GM18511 (cell line): ENCODE results near the gene GALNT9.
"Not testable (repeated sequence)": the region's sequence is repeated elsewhere in the genome, so short reads cannot be mapped to it uniquely, and the experiment has no call there.

ENCODE experiments used
- ATAC-seq: cut with Tn5 transposase; IDR thresholded peaks from one replicate; pipeline ENCODE4 v1.9.1; 2021; ENCODE audit warnings: mild to moderate bottlenecking, moderate library complexity; ENCODE audit not compliant: unreplicated experiment

Gene GALNT9

DNA sequence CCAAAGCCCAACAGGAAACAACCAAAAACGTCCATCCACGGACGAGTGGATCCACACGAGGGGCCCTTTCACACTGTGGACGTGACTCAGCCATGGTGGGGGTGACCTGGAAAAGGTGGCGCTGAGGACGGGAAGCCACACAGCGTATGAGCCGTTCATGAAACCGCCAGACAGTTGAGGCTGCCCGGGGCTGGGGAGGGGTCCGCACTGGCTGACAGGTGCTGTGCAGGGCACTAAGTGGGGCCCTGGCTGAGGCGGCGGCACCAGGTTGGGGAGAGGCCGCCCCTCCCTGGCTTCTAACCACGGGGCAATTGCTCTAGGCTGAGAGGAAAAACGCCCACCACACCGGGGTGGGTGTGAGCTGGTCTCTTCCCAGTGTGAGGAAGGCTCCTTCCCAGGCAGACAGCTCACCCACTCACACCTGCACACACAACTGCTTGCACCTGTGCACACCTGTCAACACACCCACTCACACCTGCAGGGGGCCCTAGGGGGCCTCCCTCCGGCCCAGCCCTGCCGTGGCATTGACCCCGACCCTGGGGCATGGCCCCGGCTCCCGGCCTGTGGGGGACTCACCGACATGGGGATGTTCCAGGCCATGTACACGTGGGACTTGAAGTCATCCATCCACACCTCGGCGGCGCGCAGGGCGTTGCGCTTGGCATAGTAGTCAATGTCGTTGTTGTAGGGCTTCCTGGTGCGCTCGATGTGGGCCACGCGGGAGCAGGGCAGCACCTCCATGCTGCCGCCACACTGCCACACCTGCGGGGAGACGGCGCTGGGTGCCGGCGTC is 126.3 kb downstream of the GALNT9 start:
- no peak for ATAC-seq

DNA sequence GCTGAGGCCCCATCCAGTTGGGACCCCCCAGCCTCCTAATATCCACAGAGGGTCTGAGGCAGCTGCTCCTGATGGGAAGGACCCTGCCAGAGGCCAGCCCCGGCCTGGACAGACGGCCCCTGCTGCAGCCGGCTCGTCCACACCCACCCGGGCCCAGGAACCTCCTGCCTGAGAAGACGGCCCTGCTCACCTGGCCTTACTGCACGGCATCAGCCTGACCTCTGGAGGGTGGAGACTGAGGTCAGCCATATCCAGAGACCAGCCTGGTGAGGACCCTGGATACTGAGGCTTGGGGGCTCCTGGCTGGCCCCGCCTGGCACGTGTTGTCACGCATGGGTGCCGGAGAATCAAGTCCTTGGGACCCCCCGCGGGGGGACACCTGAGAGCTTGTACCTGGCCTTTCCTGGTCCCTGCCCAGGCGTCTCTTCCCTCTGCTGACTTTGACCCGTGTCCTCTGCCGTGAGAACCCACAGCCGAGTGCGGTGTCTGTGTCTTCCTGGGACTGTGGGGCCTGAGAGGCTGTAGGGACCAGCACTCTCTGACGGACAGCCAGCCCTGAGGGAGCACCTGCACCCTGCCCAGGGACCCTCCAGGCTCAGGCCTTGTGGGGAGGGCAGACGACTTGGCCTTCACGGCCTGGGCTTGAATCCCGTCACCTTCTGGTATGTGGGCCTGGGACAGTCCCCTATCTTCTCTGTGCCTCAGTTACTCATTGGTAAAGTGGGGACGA is 127.8 kb downstream of the GALNT9 start:
- ATAC-seq = no peak

DNA sequence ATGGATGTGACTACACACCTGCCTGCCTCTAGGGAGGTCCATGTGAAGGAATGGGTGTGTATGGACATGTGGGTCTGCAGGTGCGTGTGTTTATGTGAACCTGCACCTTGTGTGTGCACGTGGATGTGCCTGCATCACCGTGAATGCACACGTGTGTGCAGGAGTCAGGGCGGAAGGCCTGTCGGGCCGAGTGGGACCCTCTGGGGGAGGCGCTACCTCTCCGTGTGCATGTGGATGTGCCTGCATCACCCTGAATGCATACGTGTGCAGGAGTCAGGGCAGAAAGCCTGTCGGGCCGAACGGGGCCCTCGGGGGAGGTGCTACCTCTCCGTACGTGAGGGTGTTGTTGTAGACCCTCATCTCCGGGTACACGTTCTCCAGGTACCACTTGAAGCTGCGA is 128.6 kb downstream of the GALNT9 start:
- ATAC-seq = no peak

DNA sequence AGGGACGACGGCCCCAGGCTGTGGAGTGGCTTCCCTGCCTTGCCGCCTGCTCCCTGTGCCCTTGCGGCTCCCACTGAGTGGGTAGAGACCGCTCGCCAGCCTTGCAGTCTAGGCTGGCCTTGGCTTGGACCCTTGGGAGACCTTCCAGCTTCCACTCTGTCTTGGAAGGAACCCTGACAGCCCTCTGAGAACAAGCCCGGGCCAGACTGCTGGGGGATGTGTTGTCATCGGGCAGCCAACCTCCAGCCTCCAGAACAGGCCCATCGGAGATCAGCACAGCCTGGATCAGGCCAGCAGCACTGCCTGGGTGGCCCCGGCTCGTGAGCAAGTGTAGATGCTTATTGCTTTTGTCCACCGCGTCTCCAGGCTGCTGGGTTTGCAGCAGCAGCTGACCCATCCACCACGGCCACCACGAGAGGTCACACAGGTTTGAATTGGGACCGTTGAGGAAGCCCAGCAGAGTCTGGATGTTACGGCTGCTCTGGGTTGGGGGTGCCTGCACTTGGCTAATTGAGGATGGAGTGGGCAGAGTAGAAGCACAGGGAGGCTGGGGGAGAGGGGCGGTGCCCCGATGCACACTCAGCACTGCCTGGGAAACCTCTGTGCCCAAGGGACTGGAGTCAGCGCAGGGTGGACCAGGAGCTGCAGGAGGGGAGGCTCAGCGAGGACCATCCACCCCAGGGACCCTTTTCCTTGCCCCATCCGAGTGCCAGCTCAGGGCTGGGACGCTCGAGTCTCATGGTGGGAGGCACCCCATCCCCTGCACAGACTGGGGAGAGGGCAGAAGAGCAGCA is 129.7 kb downstream of the GALNT9 start:
- no peak for ATAC-seq

DNA sequence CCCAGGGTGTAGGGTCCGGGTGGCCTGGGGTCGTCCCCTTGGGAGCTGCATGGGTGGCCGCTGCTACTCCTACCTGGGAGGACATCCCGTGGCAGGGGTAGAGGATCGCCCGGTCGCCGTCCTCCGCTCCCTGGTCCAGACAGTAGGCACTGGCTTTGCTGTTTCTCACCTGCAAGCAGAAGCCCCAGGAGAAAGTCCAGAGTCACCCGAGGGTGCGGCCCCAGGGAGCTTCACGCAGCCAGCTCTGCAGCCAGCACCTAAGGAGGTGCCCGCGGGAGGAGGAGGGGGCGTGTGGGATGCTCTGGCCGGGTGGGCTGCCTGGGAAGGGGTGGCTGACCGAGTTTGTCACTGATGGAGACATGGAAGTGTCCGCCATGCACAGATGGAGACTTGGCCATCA is 130.3 kb downstream of the GALNT9 start:
- no peak for ATAC-seq

DNA sequence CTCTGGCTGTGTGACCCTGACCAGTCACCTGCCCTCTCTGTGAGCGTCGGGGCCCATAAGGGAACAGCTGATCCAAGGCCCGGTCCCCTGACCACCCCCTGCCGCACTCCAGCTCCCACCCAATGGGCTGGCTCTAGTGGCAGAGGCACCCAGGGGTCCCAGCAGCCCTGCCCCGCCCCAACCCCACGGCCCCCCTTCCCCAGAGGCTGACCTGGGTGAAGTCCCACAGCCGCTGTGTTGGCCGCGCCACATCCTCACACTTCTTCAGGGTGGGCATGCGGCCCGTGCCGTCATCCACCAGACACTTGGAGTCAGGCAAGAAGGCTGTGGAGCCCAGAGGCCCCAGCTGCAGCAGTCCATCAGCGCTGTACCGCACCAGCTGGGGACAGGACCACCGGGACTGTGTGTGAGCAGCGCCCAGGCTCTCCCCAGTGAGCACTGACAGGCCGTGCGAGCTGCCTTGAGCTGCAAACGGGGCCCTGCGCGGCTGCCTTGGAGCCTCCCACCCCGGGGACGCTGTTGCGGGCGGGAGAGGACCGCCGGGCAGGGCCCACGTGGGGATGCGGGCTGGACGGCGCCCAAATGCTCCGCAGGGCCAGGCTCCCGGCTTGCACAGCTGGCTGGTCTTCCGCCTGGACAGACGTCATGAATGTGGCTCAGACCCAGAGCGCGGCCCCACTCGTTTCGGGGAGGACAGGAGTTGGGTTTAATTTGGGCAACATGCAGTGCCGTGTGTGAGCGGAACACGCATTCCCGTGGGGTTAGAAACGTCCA is 131.6 kb downstream of the GALNT9 start:
- no peak for ATAC-seq

DNA sequence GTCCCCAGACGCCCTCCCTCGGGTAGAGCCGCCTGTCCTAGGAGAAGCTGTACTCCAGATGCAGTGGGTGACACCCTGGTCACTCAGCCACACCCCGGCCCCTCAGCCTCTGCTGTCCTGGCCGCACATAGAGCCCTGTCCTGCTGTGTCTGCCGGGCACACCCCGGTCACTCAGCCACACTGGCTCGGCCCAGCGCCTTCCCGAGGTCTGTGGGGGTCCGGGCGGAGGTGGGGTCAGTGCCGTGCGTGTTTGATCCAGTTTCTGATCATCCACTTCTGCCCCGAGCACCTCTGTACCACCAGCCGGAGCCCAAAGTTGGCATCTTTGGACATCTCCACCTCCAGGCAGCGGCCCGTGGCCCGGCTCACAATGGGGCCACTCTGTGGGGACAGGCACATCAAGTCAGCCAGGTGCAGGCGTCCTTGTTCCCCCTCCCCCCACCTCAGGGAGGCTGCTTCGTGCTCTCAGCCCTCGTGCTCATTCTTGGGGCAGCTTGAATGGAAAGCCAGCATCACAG is 132.5 kb downstream of the GALNT9 start:
- no peak for ATAC-seq

DNA sequence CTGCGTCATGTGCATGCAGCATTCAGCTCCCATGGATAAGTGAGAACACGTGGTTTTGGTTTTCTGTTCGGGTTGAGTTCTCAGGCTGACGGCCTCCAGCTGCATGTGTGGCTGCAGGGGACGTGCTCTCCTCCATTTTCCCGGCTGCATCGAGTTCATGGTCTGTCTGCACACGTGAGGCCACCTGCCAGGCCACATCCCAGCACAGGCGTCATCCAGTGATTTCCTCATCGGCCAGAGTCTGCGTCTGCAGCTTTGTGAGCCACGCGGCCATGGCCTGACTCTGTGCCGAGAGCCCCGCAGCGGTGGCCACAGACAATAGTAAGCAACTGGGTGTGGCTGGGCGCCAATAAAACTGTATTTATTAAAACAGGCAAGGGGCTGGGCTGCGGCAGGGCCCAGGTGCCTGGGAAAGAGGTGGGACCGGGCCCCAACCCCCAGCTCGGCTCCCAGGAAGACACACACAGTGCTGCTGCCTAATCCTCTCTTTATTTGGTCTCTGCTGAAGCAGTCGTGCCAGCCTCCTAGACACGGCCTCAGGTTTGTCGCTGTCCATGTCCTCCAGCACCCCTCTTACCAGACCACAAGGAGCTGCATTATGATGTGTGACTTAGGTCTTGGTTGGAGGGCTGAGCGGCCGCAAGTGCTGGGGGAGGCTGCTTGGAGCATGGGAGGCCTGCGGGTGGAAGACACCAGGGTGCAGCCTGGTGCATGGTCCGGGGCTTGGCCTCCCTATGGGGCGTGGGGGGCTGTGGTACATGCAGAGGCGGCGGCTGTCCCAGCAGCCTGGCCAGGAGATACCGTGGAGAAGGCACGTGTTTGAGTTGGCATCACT is 133.1 kb downstream of the GALNT9 start:
- ATAC-seq = no peak

DNA sequence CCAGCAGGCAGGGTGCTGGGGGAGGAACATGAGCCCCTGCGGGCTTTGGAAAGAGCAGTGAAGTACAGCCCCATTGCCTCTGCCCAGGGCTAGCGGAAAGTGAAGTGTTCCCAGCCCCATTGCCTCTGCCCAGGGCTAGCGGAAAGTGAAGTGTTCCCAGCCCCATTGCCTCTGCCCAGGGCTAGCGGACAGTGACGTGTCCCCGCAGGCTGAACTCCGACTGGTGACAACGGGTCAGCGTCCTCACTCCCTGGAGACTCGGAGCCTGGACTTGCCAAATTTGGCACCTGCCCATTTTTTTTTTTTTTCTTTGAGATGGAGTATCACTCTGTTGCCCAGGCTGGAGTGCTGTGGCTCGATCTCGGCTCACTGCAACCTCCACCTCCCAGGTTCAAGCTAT is 134.1 kb downstream of the GALNT9 start:
- not testable (repeated sequence) for ATAC-seq

DNA sequence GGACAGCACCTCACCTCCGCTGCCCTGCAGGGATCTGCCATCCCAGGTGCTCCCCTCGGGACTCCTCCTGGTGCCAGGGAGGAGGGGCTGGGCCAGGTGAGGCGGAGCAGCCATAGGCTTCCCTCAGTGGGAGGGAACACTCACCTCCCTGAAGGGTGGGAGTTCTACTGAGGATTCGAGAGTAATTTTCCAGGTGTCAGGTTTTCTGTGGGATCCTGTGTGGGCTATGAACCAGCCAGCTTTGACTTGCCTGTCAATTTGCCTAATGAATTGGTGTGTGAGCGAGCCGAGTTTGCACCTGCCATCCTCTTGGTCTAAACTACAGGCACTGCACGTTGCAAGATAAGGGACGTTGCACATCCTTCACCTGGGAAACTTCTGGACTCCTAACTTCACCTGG is 134.8 kb downstream of the GALNT9 start:
- ATAC-seq = no peak

DNA sequence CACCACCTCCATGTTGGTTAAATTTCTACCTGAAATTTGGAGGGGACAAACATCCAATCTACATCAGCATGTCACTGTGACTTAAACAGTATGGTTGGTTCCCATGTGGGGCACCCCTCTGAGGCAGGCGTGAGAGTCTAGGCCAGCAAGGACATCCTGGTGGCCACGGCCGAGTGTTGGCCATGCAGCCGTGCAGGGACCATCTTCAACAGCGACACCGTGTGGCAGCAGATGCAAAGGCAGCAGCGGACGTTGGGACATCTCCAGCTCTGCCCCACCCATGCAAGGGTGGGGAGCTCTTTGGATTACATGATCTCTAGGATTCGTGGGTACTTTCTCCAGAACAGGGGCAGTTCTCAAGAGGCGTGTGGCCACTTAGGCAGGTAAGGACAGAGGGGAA is 135.3 kb downstream of the GALNT9 start:
- no peak for ATAC-seq

DNA sequence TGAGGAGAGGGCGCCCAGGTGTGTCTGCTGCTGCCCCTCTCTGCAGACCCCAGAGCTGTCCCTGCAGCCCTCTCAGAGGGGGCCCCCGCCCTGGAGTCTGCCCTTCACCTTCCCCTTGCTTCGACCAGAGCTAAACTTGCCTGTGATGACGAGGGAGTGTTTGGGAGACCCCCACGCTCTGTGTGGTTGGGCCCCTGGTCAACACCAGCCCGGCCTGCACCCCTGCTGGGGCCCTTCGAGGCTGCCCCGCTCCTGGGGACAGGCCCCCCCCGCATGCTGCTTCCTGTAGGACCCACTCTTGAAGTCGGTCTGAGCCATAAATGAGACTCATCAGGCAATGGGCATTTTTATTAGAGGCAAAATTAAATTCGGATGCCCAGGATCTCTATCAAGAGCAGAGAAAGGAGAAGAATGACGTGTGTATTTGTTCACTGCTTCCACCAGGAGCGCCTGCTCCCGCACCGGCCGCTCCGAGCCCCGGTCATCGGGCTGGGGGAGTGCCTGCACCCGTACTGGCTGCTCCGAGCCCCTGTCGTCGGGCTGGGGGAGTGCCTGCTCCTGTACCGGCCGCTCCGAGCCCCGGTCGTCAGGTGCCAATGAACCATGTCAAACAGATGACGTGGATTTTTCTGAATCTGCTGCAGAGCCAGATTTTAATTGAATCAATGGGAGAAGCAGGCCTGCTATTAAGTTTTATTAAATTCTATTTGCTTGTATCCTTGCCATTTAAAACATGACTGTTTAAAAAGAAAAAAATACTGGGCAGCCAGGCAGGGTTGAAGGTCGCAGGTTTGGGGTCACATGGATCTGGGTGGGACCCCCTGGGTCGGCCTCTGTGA is 137.5 kb downstream of the GALNT9 start:
- ATAC-seq = no peak

DNA sequence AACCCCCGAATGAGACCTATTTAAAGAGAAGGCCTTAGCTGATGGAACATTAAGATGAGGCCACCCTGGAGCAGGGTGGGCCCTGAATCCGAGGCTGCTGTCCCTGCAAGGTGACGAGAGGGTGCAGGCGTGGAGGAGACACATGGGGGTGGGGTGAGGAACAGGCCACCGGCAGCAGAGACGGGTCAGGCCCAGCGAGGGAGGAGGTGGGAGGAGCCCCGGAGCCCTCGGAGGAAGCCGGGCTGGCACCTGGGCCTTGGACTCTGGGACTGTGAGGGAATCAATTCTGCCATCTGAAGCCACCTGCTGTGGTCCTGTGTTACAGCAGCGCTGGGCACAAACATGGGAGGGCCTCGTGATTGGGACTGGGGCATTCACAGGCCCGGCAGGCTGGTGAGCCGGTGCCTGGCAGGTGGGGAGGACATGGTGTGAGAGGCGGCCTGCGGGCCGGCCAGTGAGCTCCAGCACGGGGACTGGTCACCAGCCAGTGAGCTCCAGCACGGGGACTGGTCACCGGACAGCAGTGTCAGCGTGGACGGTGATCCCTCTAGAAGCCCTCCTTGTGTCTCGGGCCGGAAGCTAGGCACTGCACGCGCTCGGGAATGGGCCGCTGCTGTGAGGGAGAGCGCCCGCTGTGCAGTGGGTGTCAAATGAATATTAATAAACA is 138.4 kb downstream of the GALNT9 start:
- no peak for ATAC-seq

DNA sequence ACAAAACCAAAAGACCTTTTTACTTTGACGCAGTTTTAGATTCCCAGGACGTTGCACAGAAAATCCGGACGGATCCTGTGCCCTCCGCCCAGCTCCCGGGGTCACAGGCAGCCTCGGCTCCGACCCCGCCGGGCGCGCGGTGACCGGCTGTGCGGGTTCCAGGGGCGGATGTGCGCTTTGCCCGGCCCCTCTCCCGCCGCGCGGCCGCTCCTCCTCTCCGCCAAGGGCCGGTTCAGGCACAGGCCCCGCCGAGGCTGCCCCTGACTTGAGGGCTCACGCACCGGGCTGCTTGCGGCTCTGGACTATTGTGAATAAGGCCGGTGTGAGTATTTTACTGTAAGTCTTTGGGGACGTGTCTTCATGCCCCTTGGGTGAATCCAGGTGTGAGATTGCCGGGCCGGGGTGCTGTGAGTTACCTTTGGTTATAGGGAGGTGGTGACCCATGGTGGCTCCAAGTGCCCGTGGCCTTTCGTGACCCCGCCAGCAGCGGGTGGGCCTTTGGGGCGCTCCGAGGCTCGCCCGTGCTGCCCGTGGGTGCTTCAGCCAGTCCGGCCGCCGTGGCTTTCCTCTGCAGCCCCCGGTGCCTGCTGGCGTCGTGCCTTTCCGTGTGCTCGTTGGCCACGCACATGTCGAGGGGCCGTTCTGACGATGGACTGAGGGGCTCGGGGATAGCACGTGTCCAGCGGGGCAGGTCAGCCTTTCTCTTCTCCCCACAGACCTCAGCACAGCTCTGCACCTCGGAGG is 139.2 kb downstream of the GALNT9 start:
- peak; percentile 33 for ATAC-seq

DNA sequence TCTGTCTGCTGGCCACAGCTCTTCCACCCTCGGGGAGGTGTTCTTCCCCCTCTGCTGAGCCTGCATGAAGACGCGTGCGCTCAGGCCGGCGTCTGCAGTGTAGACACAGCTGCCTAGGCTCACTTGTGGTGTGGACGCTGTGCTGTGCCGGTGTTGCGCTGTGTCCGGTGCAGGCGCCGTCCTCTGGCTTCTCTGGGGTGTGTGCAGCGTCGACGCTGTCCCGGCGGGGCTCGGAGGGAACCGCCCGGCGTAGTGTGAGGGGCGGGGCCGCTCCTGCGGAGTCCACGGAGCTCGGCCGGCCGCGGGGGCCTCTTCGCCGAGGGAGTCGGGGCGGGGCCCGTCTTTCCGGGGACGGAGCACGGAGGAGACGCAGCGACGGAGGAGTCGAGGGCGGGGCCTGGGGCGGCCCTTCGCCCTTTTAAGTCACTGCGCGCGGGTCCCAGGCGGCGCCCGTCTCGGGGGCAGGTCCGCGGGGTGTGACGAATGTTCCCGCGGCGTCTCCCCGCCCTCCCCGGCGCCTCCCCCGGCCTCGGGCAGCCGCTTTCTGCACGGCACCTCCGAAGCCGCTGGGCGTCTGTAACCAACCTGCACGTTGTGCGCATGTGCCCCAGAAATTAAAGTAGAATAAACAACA is 139.9 kb downstream of the GALNT9 start:
- peak; percentile 92 for ATAC-seq

DNA sequence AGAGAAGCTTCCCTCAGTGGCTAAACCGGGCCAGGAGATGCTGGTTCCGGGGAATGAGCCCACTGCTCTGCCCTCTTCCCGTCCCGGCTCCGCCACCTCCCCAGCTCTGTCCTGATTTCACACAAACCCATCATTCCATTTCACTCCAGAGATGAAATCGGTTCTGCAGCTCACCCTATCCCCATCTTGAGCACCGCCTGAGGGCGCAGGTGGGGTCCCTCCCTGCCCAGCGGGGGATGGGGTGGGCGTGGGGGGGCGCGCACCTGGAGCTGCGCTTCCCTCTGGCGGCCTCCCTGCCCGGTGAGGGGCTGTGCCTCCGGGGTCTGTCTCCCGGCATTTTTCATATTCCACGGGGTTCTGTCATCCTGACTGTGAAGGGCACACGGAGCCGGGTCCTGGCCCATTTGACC is 140.5 kb downstream of the GALNT9 start:
- no peak for ATAC-seq

DNA sequence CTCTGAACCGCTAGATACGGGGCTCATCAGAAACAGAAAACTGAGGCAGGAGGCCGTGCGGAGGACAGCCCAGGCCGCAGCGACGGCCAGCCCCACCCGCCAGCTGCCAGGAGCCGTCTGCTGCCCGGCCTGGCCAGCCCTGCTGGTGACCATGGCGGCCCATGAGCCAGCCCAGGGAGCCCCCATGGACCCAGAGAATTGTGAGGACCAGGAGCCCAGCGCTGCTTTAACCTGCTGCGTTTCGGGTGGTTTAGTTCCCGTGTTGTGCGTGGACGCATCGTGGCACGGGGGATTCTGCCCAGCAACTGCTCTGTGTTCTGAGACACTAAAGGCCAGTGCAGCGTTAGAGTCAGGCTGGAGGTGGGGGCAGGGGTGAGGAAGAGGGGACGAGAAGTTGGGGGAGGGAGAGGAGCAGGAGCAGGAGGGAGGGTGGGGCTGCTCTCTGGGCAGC is 140.9 kb downstream of the GALNT9 start:
- ATAC-seq = no peak
